Raji (cell line): ENCODE results near the gene AMT.

Experiments used
- POLR2A ChIP-seq: IDR thresholded peaks from 2 replicates; pipeline ENCODE4 v1.6.1; 2011; ENCODE audit warnings: low read depth, low read length, control low read depth; ENCODE audit not compliant: insufficient read depth

AMT gene

GRCh38 chr3:49454898-49455681 lies 32.8 kb upstream of the AMT start:
- TF ChIP-seq POLR2A, result no peak

- TF ChIP-seq POLR2A, result no peak
Measured at GRCh38 chr3:49454458-49454857, 32.2 kb upstream of the AMT start.

- no peak for TF ChIP-seq POLR2A
Measured at GRCh38 chr3:49453621-49454020, 31.3 kb upstream of the AMT start.

- no peak for TF ChIP-seq POLR2A
Measured at GRCh38 chr3:49445391-49445790, 23.1 kb upstream of the AMT start.

- TF ChIP-seq POLR2A, result no peak
Measured at GRCh38 chr3:49434731-49435130, 12.5 kb upstream of the AMT start.

- TF ChIP-seq POLR2A, result no peak
Measured at GRCh38 chr3:49428752-49429080, 6.4 kb upstream of the AMT start.

- no peak for TF ChIP-seq POLR2A
Measured at GRCh38 chr3:49427586-49427985, 5.3 kb upstream of the AMT start.

- TF ChIP-seq POLR2A, result no peak
Measured at GRCh38 chr3:49424816-49425215, 2.5 kb upstream of the AMT start.

- no peak for TF ChIP-seq POLR2A
Measured at GRCh38 chr3:49421890-49422378, 339 bp downstream of the AMT start.

- TF ChIP-seq POLR2A, result no peak
Measured at GRCh38 chr3:49417516-49418120, 4.7 kb downstream of the AMT start.

- no peak for TF ChIP-seq POLR2A
Measured at GRCh38 chr3:49416867-49417266, 5.4 kb downstream of the AMT start.

GRCh38 chr3:49415931-49416601 lies 6.2 kb downstream of the AMT start:
- 0 out of 2 replicates have a peak, but pooled peaks have one; percentile 9 for TF ChIP-seq POLR2A

- no peak for TF ChIP-seq POLR2A
Measured at GRCh38 chr3:49414753-49415152, 7.5 kb downstream of the AMT start.

- TF ChIP-seq POLR2A, result no peak
Measured at GRCh38 chr3:49413338-49413734, 8.9 kb downstream of the AMT start.

- no peak for TF ChIP-seq POLR2A
Measured at GRCh38 chr3:49412632-49413337, 9.5 kb downstream of the AMT start.
